Liver (tissue), 3 donors: ENCODE measurements around the gene PAX6.

Experiments
- CTCF ChIP-seq: fragments of 150-350 bp; IDR thresholded peaks from 2 replicates; pipeline ENCODE4 v1.5.1; 2017; ENCODE audit warnings: improper control_type of control experiment, low read depth, low read length; ENCODE audit not compliant: missing input control
- EGR1 ChIP-seq, 2 donors: IDR thresholded peaks; 2 replicates each; pipeline ENCODE4 v1.6.1; 2016 to 2018; ENCODE audit warnings: antibody characterized with exemption in 2 of 2, low read depth in 2 of 2
- FOXA1 ChIP-seq: IDR thresholded peaks from 2 replicates; pipeline ENCODE4 v1.6.1; 2016; ENCODE audit warnings: antibody characterized with exemption
- MAX ChIP-seq: IDR thresholded peaks from 2 replicates; pipeline ENCODE4 v1.6.1; 2016; ENCODE audit warnings: antibody characterized with exemption
- RAD21 ChIP-seq, 2 donors: IDR thresholded peaks; 2 replicates each; pipeline ENCODE4 v1.6.1; 2016; ENCODE audit warnings: antibody characterized with exemption in 2 of 2, mild to moderate bottlenecking in 2 of 2
- REST ChIP-seq: IDR thresholded peaks from 2 replicates; pipeline ENCODE4 v1.6.1; 2016; ENCODE audit warnings: antibody characterized with exemption, mild to moderate bottlenecking
- YY1 ChIP-seq: IDR thresholded peaks from 2 replicates; pipeline ENCODE4 v1.6.1; 2016; ENCODE audit warnings: antibody characterized with exemption, mild to moderate bottlenecking
- ZBTB33 ChIP-seq: IDR thresholded peaks from 2 replicates; pipeline ENCODE4 v1.6.1; 2016; ENCODE audit warnings: antibody characterized with exemption
- donor health status: healthy.
- donor health status: healthy.

- TF ChIP-seq REST (no peak), MAX (no peak), CTCF (no peak), RAD21 (IDR thresholded peaks at IDR 0.05) (no peak), YY1 (no peak), FOXA1 (no peak), EGR1 (IDR thresholded peaks at IDR 0.05; ENCODE audit: low read depth in 2 of 2) (no peak), ZBTB33 (no peak)
Measured at GRCh38 chr11:31786996-31787685, 24.0 kb downstream of the PAX6 start.
